ENCODE results near the gene SMIM38. TPM values are rescaled to one million over a fixed set of nuclear protein-coding genes. Genes with fewer than 3 reads are reported as not detected.
A peak's percentile ranks its signal among the peaks of the same experiment; 100 is the strongest.

Gene SMIM38
- total and polyA plus RNA-seq, 9 of the 15 experiments (the other 6 are each of a cell fraction or from before 2014, with no cell fraction given) = 0.07 to 1.2 (median 0.21) TPM; not detected in 2

GRCh38 chr11:69172674-69173073, 16.9 kb downstream of the SMIM38 start (continued):
- no peak for TF ChIP-seq GMEB1 (CRISPR knock-in tag; IDR thresholded peaks at IDR 0.05)
- no peak for TF ChIP-seq OTX1 (CRISPR knock-in tag; IDR thresholded peaks at IDR 0.05)
- no peak for TF ChIP-seq PKNOX1 (IDR thresholded peaks at IDR 0.05)
- TF ChIP-seq TGIF2 (CRISPR knock-in tag; IDR thresholded peaks at IDR 0.05) = no peak
- peak; percentile 80 for TF ChIP-seq HCFC1 (IDR thresholded peaks at IDR 0.05; ENCODE audit: low read depth, low read length)
- no peak for TF ChIP-seq HDAC8 (tag; IDR thresholded peaks at IDR 0.05)
- TF ChIP-seq ZNF143 (CRISPR knock-in tag; IDR thresholded peaks at IDR 0.05) = peak; percentile 73
- TF ChIP-seq ZC3H11A (IDR thresholded peaks at IDR 0.05; ENCODE audit: low read depth, low read length) = no peak
- no peak for TF ChIP-seq HDAC2 (IDR thresholded peaks at IDR 0.05)
- TF ChIP-seq BRD4 (IDR thresholded peaks at IDR 0.05) = no peak
- no peak for TF ChIP-seq SNIP1 (IDR thresholded peaks at IDR 0.05; ENCODE audit: low read depth)
- no peak for TF ChIP-seq ZNF696 (CRISPR knock-in tag; conservative IDR thresholded peaks at IDR 0.05)
- no peak for TF ChIP-seq ZNF407 (IDR thresholded peaks at IDR 0.05; ENCODE audit: low read depth)
- TF ChIP-seq NFIC (IDR thresholded peaks at IDR 0.05) = no peak
